NCI-H345 (cell line): ENCODE data around the gene FOXL3.
"Not testable (repeated sequence)": the region's sequence is repeated elsewhere in the genome, so short reads cannot be mapped to it uniquely, and the experiment has no call there.

Experiments
- DNase-seq: peaks from one replicate; lab custom pipeline; 2025; lab: John Stamatoyannopoulos, UW

Gene FOXL3

GRCh38 chr7:289756-290553, at the start of gene FOXL3:
FOXL3 (plus strand) TSS chr7:290170; CDS start chr7:290170, 0 bp downstream.
- DNase-seq, result no peak

GRCh38 chr7:240887-241421, 49.0 kb upstream of the FOXL3 start:
- no peak for DNase-seq

GRCh38 chr7:241513-241912, 48.5 kb upstream of the FOXL3 start:
- no peak for DNase-seq

- not testable (repeated sequence) for DNase-seq
Observed at GRCh38 chr7:242826-243579, 47.0 kb upstream of the FOXL3 start.

GRCh38 chr7:243580-243978, 46.4 kb upstream of the FOXL3 start:
- not testable (repeated sequence) for DNase-seq

- DNase-seq, result no peak
Observed at GRCh38 chr7:244974-245373, 45.0 kb upstream of the FOXL3 start.

- DNase-seq, result no peak
Observed at GRCh38 chr7:245574-246295, 44.2 kb upstream of the FOXL3 start.

GRCh38 chr7:246451-246850, 43.5 kb upstream of the FOXL3 start:
- DNase-seq, result no peak

GRCh38 chr7:247181-247580, 42.8 kb upstream of the FOXL3 start:
- DNase-seq, result no peak

- no peak for DNase-seq
Observed at GRCh38 chr7:247636-248035, 42.3 kb upstream of the FOXL3 start.

- no peak for DNase-seq
Observed at GRCh38 chr7:248732-249435, 41.1 kb upstream of the FOXL3 start.

GRCh38 chr7:249989-250388, 40.0 kb upstream of the FOXL3 start:
- DNase-seq, result no peak

- DNase-seq, result no peak
Observed at GRCh38 chr7:250523-250922, 39.4 kb upstream of the FOXL3 start.

- DNase-seq, result no peak
Observed at GRCh38 chr7:251005-251404, 39.0 kb upstream of the FOXL3 start.

- no peak for DNase-seq
Observed at GRCh38 chr7:251446-252175, 38.4 kb upstream of the FOXL3 start.

- no peak for DNase-seq
Observed at GRCh38 chr7:252216-252965, 37.6 kb upstream of the FOXL3 start.

- DNase-seq, result no peak
Observed at GRCh38 chr7:252981-253380, 37.0 kb upstream of the FOXL3 start.

- DNase-seq, result no peak
Observed at GRCh38 chr7:253581-254336, 36.2 kb upstream of the FOXL3 start.

GRCh38 chr7:254337-255037, 35.5 kb upstream of the FOXL3 start:
- DNase-seq, result no peak
